Measurements from ENCODE around the gene LAMA4. TPM values are rescaled to one million over a fixed set of nuclear protein-coding genes. Genes with fewer than 3 reads are reported as not detected.

The LAMA4 gene
- total and polyA plus RNA-seq, 4 experiments from 2014 or later, result not detected

DNA sequence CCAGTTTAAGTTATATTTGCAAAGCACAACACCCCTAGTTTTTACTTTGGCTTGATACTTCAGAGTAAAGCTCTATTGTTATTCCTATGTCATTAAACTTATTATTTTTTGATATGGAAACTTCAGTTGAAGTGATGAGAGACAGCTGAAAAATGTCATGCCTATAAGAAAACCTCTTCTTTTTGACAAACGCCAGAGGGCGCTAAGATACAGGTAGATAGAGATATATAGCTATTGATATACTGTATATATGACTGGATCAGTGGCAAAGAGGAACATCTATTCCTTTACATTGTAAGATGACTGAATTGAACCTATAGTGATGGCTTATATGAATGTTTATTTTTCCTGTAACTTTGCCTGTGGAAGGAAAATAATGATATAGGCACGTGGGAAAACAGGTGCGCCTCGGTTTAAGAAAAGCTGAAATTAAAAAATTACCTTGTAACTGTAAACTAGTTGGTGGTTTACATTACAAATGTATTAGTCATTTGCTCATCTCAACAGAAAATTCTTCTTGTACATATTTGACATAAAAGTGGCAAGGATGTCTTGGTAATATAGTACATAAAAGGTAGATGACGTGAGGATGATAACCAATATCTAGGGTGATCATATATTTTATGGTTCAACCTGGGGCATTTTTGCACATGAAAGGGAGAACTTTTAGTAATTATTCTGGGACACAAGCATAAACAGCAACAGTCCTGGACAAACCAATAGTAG, 74.1 kb downstream of the LAMA4 start:
- no peaks in the 10 kb centered on the region for H3K4me1 Mint-ChIP-seq
- H3K4me3 ChIP-seq (ENCODE audit: low read length in 2 of 2), result no peak overlapping the region
- peak; percentile 61 to 72 (median 67) for DNase-seq
- no peaks in the 10 kb centered on the region for H3K36me3 Mint-ChIP-seq
- H3K4me3 Mint-ChIP-seq, result no peak overlapping the region
- no peaks in the 10 kb centered on the region for H3K4me1 ChIP-seq (ENCODE audit: insufficient read depth, low read length)
- ChIA-PET CTCF (ENCODE audit: partially characterized antibody) (interaction anchor here (0.6 to 4.6 kb wide), 26 partner anchors 9 to 1756 kb away, joined by 3 to 55 read pairs (median 4); no protein-coding TSS in a partner anchor), POLR2A (ENCODE audit: partially characterized antibody) (no interaction called here)
- no peaks in the 10 kb centered on the region for H3K9me3 ChIP-seq (ENCODE audit: control insufficient read depth in 1 of 2, low read length in 2 of 2)
- H3K27me3 ChIP-seq (ENCODE audit: insufficient read depth, low read length), result no peaks in the 10 kb centered on the region
- peaks cover 14 to 28% of the 10 kb centered on the region in 2 donors for H3K27me3 Mint-ChIP-seq
- H3K9me3 Mint-ChIP-seq, result no peaks in the 10 kb centered on the region
- no peak overlapping the region for H3K27ac Mint-ChIP-seq
- H3K36me3 ChIP-seq (ENCODE audit: insufficient read depth, low read length), result no peaks in the 10 kb centered on the region
- intact Hi-C loops (cut with micrococcal nuclease), result loop anchor here (1.0 to 2.0 kb wide), 3 partner anchors 132 to 1729 kb away; no protein-coding TSS in a partner anchor
- no peak overlapping the region for H3K27ac ChIP-seq (ENCODE audit: low read depth, low read length)

DNA sequence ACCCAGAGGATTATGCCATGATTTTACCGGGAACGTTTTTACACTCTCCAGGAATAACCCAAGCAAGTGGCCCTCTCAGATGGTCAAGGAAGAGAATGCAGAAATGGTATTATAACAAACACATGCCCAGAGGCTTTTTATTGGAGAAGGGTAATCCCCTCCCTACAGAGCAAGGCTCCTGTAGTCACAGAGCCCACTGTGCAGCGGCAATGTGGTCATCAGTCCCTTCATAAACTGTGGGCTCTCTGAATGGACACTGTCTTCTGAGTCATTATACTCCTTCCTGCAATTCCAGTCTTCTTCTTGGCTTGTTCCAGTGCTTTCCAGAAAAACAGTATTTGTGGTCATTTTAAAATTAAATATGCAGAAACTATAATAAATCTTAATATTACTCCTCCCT, 74.7 kb downstream of the LAMA4 start:
- Mint-ChIP-seq H3K27me3 (peaks cover 13 to 26% of the 10 kb centered on the region in 2 donors), H3K27ac (no peak overlapping the region), H3K36me3 (no peaks in the 10 kb centered on the region), H3K4me1 (no peaks in the 10 kb centered on the region), H3K4me3 (no peak overlapping the region), H3K9me3 (no peaks in the 10 kb centered on the region)
- CTCF ChIA-PET (ENCODE audit: partially characterized antibody), result interaction anchor here (0.6 to 4.6 kb wide), 27 partner anchors 10 to 1757 kb away, joined by 3 to 55 read pairs (median 4); no protein-coding TSS in a partner anchor
- no peak overlapping the region for H3K27ac ChIP-seq (ENCODE audit: low read depth, low read length)
- DNase-seq, result no peak
- POLR2A ChIA-PET (ENCODE audit: partially characterized antibody), result no interaction called here
- H3K4me1 ChIP-seq (ENCODE audit: insufficient read depth, low read length), result no peaks in the 10 kb centered on the region
- H3K9me3 ChIP-seq (ENCODE audit: control insufficient read depth in 1 of 2, low read length in 2 of 2), result no peaks in the 10 kb centered on the region
- no peak overlapping the region for H3K4me3 ChIP-seq (ENCODE audit: low read length in 2 of 2)
- intact Hi-C loops (cut with micrococcal nuclease), result loop anchor here (1.0 to 2.0 kb wide), 3 partner anchors 133 to 1730 kb away; no protein-coding TSS in a partner anchor
- no peaks in the 10 kb centered on the region for H3K27me3 ChIP-seq (ENCODE audit: insufficient read depth, low read length)
- no peaks in the 10 kb centered on the region for H3K36me3 ChIP-seq (ENCODE audit: insufficient read depth, low read length)

GRCh38 chr6:112178846-112179245, 75.5 kb downstream of the LAMA4 start:
- Mint-ChIP-seq H3K9me3 (no peaks in the 10 kb centered on the region), H3K36me3 (no peaks in the 10 kb centered on the region), H3K27me3 (peaks cover 13 to 27% of the 10 kb centered on the region in 2 donors), H3K27ac (no peak overlapping the region), H3K4me1 (no peaks in the 10 kb centered on the region), H3K4me3 (no peak overlapping the region)
- no peaks in the 10 kb centered on the region for H3K9me3 ChIP-seq (ENCODE audit: control insufficient read depth in 1 of 2, low read length in 2 of 2)
- H3K36me3 ChIP-seq (ENCODE audit: insufficient read depth, low read length), result no peaks in the 10 kb centered on the region
- no peak overlapping the region for H3K27ac ChIP-seq (ENCODE audit: low read depth, low read length)
- CTCF ChIA-PET (ENCODE audit: partially characterized antibody), result interaction anchor here (0.7 to 4.6 kb wide), 8 partner anchors 10 to 1731 kb away, joined by 3 to 55 read pairs (median 4); no protein-coding TSS in a partner anchor
- intact Hi-C loops (cut with micrococcal nuclease), result no loop called here
- POLR2A ChIA-PET (ENCODE audit: partially characterized antibody), result no interaction called here
- DNase-seq, result no peak
- no peaks in the 10 kb centered on the region for H3K27me3 ChIP-seq (ENCODE audit: insufficient read depth, low read length)
- H3K4me1 ChIP-seq (ENCODE audit: insufficient read depth, low read length), result no peaks in the 10 kb centered on the region
- H3K4me3 ChIP-seq (ENCODE audit: low read length in 2 of 2), result no peak overlapping the region

GRCh38 chr6:112177092-112177491, 77.3 kb downstream of the LAMA4 start:
- Histone ChIP-seq H3K4me3 (ENCODE audit: low read length in 2 of 2) (no peak overlapping the region), H3K9me3 (ENCODE audit: control insufficient read depth in 1 of 2, low read length in 2 of 2) (no peaks in the 10 kb centered on the region), H3K36me3 (ENCODE audit: insufficient read depth, low read length) (no peaks in the 10 kb centered on the region), H3K4me1 (ENCODE audit: insufficient read depth, low read length) (no peaks in the 10 kb centered on the region), H3K27ac (ENCODE audit: low read depth, low read length) (no peak overlapping the region), H3K27me3 (ENCODE audit: insufficient read depth, low read length) (no peaks in the 10 kb centered on the region)
- Mint-ChIP-seq H3K4me3 (no peak overlapping the region), H3K36me3 (no peaks in the 10 kb centered on the region), H3K4me1 (no peaks in the 10 kb centered on the region), H3K27me3 (peaks cover 6 to 19% of the 10 kb centered on the region in 2 donors), H3K9me3 (no peaks in the 10 kb centered on the region), H3K27ac (no peak overlapping the region)
- CTCF ChIA-PET (ENCODE audit: partially characterized antibody), result interaction anchor here (1.3 to 4.6 kb wide), 2 partner anchors 13 to 1733 kb away, joined by 4 to 45 read pairs; no protein-coding TSS in a partner anchor
- POLR2A ChIA-PET (ENCODE audit: partially characterized antibody), result no interaction called here
- intact Hi-C loops (cut with micrococcal nuclease), result no loop called here
- DNase-seq, result no peak

DNA sequence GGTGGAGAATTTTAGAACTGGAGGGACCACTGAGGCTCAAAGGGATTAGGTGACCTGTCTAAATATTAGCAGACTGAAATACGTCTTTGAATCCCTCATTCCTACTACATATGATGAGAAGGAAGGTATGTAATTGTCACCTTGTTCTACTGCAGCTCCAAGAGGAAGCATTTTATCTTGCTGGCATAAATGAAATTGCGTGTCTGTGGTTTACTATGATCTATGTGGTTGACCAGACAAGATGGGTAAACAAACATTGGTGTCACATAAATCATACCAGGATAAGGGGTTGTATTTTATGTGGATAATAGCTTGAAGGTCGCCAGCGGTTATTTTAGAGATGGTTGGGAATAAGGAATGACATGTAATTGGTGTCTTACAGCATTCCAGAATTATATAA, 78.2 kb downstream of the LAMA4 start:
- no peak overlapping the region for H3K4me3 ChIP-seq (ENCODE audit: low read length in 2 of 2)
- H3K27ac ChIP-seq (ENCODE audit: low read depth, low read length), result no peak overlapping the region
- no peaks in the 10 kb centered on the region for H3K4me1 ChIP-seq (ENCODE audit: insufficient read depth, low read length)
- H3K36me3 ChIP-seq (ENCODE audit: insufficient read depth, low read length), result no peaks in the 10 kb centered on the region
- H3K9me3 Mint-ChIP-seq, result no peaks in the 10 kb centered on the region
- H3K9me3 ChIP-seq (ENCODE audit: control insufficient read depth in 1 of 2, low read length in 2 of 2), result no peaks in the 10 kb centered on the region
- ChIA-PET CTCF (ENCODE audit: partially characterized antibody) (interaction anchor here (1.3 kb wide), 1 partner anchor 12 kb away, joined by 4 read pairs; no protein-coding TSS in a partner anchor), POLR2A (ENCODE audit: partially characterized antibody) (no interaction called here)
- H3K4me1 Mint-ChIP-seq, result no peaks in the 10 kb centered on the region
- no peaks in the 10 kb centered on the region for H3K36me3 Mint-ChIP-seq
- no peak overlapping the region for H3K4me3 Mint-ChIP-seq
- H3K27me3 ChIP-seq (ENCODE audit: insufficient read depth, low read length), result no peaks in the 10 kb centered on the region
- no peak overlapping the region for H3K27ac Mint-ChIP-seq
- DNase-seq, result no peak
- peaks cover 10 to 21% of the 10 kb centered on the region in 2 donors for H3K27me3 Mint-ChIP-seq
- intact Hi-C loops (cut with micrococcal nuclease), result no loop called here

DNA sequence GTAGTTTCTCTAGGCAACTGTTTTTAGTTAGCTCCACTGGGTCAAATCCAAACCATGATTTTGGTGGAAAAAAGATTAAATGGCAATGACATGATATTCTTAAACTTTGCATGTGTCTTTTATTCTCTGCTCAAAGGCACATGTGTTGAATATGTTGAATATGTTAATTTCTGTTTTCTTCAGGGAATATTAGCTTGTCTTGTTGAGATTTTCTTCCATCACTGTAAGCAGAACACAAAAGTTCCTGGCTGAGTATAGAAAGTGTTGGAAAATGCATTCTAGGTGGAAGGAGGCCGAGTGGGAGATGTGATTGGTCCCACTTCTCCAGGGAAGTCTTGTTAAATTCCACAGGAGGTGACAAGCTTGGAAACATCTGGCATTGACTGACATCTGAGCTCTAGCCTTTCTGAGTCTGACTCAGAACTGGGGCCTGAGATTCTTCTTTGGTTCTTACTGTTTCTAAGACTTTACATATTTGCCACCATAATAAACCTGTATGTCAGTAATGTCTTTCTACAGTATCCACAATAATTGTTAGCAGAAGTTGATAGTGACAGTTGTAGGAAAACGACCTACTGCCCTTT, 81.1 kb downstream of the LAMA4 start:
- no peaks in the 10 kb centered on the region for H3K27me3 ChIP-seq (ENCODE audit: insufficient read depth, low read length)
- no peak for DNase-seq
- ChIA-PET POLR2A (ENCODE audit: partially characterized antibody) (no interaction called here), CTCF (ENCODE audit: partially characterized antibody) (interaction anchor here (0.9 to 2.5 kb wide), 3 partner anchors 10 kb away, joined by 3 to 14 read pairs (median 10); no protein-coding TSS in a partner anchor)
- no peak overlapping the region for H3K27ac ChIP-seq (ENCODE audit: low read depth, low read length)
- Mint-ChIP-seq H3K27ac (no peak overlapping the region), H3K27me3 (peaks cover 23 to 30% of the 10 kb centered on the region in 2 donors), H3K9me3 (no peaks in the 10 kb centered on the region), H3K36me3 (no peaks in the 10 kb centered on the region), H3K4me3 (no peak overlapping the region), H3K4me1 (no peaks in the 10 kb centered on the region)
- H3K4me3 ChIP-seq (ENCODE audit: low read length in 2 of 2), result no peak overlapping the region
- H3K36me3 ChIP-seq (ENCODE audit: insufficient read depth, low read length), result no peaks in the 10 kb centered on the region
- intact Hi-C loops (cut with micrococcal nuclease), result no loop called here
- H3K9me3 ChIP-seq (ENCODE audit: control insufficient read depth in 1 of 2, low read length in 2 of 2), result no peaks in the 10 kb centered on the region
- H3K4me1 ChIP-seq (ENCODE audit: insufficient read depth, low read length), result no peaks in the 10 kb centered on the region

DNA sequence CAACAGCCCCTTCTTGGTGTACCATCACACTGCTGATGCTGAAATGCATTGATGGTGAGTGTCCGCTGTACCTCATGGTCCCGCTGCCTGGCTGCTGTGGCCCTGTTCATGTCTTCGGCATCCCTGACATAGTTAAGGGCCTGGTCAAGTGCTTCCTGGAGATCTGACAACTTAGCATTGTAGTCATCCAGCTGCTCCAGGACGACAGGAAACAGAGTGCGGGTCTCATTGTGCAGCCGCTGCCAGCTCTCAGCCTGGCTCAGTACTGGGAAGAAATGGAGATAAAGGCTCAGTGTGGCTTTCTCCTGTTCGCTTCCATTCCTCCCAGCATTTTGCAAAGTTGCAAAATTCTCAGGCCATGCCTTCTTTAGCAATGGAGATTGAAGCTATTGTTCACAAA, 81.8 kb downstream of the LAMA4 start:
- Mint-ChIP-seq H3K4me3 (no peak overlapping the region), H3K36me3 (no peaks in the 10 kb centered on the region), H3K27me3 (peaks cover 21 to 30% of the 10 kb centered on the region in 2 donors), H3K9me3 (no peaks in the 10 kb centered on the region), H3K4me1 (no peaks in the 10 kb centered on the region), H3K27ac (no peak overlapping the region)
- Histone ChIP-seq H3K4me3 (ENCODE audit: low read length in 2 of 2) (no peak overlapping the region), H3K9me3 (ENCODE audit: control insufficient read depth in 1 of 2, low read length in 2 of 2) (no peaks in the 10 kb centered on the region), H3K27me3 (ENCODE audit: insufficient read depth, low read length) (no peaks in the 10 kb centered on the region), H3K27ac (ENCODE audit: low read depth, low read length) (no peak overlapping the region), H3K4me1 (ENCODE audit: insufficient read depth, low read length) (no peaks in the 10 kb centered on the region), H3K36me3 (ENCODE audit: insufficient read depth, low read length) (no peaks in the 10 kb centered on the region)
- no peak for DNase-seq
- POLR2A ChIA-PET (ENCODE audit: partially characterized antibody), result no interaction called here
- intact Hi-C loops (cut with micrococcal nuclease), result no loop called here
- CTCF ChIA-PET (ENCODE audit: partially characterized antibody), result interaction anchor here (0.9 to 2.5 kb wide), 2 partner anchors 9 to 11 kb away, joined by 3 to 14 read pairs; no protein-coding TSS in a partner anchor
